IPS-15b (cell line): ENCODE measurements around the gene RMP24.
A peak's percentile ranks its signal among the peaks of the same experiment; 100 is the strongest.

Experiments
- H3K27me3 ChIP-seq: one replicate; pipeline ENCODE4 v1.6.1; 2013; ENCODE audit warnings: low read length; ENCODE audit not compliant: control insufficient read depth, insufficient read depth
- H3K36me3 ChIP-seq: one replicate; pipeline ENCODE4 v1.6.1; 2013; ENCODE audit warnings: low read length; ENCODE audit not compliant: control insufficient read depth, insufficient read depth
- H3K4me1 ChIP-seq: one replicate; pipeline ENCODE4 v1.6.1; 2013; ENCODE audit warnings: mild to moderate bottlenecking, low read length; ENCODE audit not compliant: control insufficient read depth, insufficient read depth
- H3K4me3 ChIP-seq: one replicate; pipeline ENCODE4 v1.5.1; 2013; ENCODE audit warnings: low read depth, low read length
- H3K9ac ChIP-seq: one replicate; pipeline ENCODE4 v1.6.1; 2013; ENCODE audit warnings: low read depth, mild to moderate bottlenecking, low read length
- H3K9me3 ChIP-seq: one replicate; pipeline ENCODE4 v1.6.1; 2013; ENCODE audit warnings: mild to moderate bottlenecking, low read length; ENCODE audit not compliant: control insufficient read depth, insufficient read depth

RMP24 gene

DNA sequence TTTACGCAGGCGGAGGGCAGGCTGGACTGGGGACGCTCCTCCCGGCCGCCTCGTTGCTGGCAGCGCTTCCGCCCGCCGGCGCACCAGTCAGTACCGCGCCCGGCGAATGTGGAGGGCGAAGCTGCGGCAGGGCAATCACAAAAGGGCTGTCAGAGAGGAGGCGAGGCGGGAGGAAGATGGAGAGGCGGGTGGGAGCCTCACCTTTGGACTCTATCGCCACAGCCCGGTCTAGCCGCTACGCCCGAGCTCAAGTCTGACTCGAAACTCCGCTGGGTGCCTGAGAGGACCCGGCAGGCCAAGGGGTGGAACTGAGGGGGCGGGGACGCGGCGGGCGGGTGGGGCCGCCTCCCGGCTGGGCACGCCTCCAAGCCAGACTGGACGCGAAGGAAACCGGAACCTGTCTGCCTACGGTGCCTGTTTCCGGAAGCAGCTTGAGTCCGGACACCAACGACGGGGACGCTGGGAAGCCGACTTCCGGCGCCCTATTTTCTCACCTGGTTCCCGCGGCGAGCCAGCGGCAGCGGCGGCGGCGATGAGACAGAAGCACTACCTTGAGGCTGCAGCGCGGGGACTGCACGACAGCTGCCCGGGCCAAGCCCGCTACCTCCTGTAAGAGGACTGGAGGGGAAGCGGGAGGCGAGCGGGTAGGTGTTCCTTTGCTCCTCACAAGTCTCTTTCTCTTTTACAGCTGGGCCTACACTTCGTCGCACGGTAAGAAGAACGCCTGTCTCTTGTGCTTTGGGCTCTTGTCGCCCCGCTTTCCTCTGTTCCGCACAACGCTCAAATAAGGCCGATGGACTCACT, at the start of gene RMP24:
TSS of gene RMP24 (plus strand) at position 483 of the 804 bp plus-strand sequence.
- H3K27me3 ChIP-seq: no peaks in the 10 kb centered on the region
- peak within 1 kb of the TSS; percentile 98 for H3K4me3 ChIP-seq
- no peaks in the 10 kb centered on the region for H3K9me3 ChIP-seq
- H3K9ac ChIP-seq: peak within 1 kb of the TSS; percentile 77
- H3K36me3 ChIP-seq: peaks cover 13% of the 10 kb centered on the region
- H3K4me1 ChIP-seq: no peaks in the 10 kb centered on the region

DNA sequence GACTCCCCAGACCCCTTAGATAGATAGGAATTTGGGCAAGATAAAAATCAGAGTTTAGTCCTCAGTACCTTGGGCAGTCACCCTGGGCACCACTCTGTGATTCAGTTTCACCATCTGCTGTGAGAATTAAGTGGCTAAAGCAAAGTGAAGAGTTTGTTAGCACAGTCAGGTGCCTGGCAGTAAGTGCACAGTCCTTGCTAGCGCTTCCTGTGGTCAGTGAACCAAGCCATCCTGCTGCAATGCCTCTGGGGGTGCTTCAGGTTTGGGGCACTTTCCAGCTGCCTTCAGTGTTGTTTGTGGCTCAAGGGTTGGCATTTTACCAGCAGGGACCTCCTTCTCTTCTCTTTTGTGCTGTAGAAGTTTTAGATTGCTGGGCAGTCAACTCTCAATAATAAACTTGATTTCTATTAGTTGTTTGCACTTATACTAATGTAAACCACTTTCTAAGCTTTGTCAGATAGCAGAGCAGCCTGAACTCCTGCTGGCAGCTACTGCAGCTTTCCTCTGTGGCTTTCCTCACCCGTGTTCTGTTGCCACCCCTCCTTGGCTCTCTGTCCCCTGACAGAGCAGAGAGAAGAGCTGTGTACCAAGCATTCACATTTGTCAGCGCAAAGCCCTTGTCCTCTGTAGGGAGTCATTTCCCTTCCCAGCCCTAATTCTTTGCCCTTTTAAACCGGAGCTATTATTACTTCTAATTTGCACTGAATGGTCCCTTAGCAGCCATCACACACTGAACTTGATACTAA, 48.4 kb upstream of the RMP24 start:
- Histone ChIP-seq H3K9ac (no peak overlapping the region), H3K4me3 (no peak overlapping the region), H3K27me3 (no peaks in the 10 kb centered on the region), H3K9me3 (no peaks in the 10 kb centered on the region), H3K4me1 (peaks cover 13% of the 10 kb centered on the region), H3K36me3 (peaks cover 3% of the 10 kb centered on the region)

DNA sequence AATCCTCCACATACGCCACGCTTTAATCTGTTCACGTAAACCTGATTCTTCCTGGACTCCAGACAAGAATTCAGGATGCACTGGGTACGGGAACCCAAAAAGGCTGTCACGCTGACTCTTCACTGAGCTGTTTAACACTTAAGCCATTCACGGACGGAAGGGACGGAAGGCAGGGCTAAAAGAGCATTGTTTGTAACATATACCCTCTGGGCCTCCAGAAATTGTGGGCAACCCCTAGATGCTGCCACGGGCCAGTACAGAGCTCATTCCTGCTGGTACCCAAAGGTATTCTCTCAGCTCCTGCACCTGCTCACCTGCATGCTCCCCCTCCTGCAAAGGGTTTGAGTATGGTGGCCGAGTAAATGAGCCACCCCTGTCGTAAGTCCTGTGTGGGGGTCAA, 45.6 kb upstream of the RMP24 start:
- no peak overlapping the region for H3K4me3 ChIP-seq
- peaks cover 3% of the 10 kb centered on the region for H3K36me3 ChIP-seq
- H3K27me3 ChIP-seq: no peaks in the 10 kb centered on the region
- H3K9ac ChIP-seq: no peak overlapping the region
- H3K9me3 ChIP-seq: no peaks in the 10 kb centered on the region
- H3K4me1 ChIP-seq: peaks cover 13% of the 10 kb centered on the region

DNA sequence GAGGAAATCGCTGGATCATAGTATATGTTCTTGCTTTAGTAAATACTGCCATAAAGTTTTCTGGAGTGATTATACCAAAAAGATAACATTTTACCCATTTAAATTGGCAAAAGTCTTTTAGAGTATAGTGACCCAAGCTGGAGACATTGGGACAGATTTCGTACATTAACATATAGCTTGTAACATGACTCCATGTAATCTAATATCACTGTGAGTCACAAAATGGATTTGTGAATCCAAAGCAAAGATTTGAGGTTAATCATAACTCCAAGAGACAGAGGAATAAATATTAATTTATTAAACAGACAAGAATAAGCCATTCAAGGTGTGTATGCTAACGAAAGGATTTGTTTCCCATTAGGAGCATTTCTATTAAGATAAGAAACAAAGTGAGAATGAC, 45.0 kb upstream of the RMP24 start:
- Histone ChIP-seq H3K9me3 (no peaks in the 10 kb centered on the region), H3K9ac (no peak overlapping the region), H3K27me3 (no peaks in the 10 kb centered on the region), H3K4me3 (no peak overlapping the region), H3K36me3 (peaks cover 3% of the 10 kb centered on the region), H3K4me1 (peaks cover 13% of the 10 kb centered on the region)

DNA sequence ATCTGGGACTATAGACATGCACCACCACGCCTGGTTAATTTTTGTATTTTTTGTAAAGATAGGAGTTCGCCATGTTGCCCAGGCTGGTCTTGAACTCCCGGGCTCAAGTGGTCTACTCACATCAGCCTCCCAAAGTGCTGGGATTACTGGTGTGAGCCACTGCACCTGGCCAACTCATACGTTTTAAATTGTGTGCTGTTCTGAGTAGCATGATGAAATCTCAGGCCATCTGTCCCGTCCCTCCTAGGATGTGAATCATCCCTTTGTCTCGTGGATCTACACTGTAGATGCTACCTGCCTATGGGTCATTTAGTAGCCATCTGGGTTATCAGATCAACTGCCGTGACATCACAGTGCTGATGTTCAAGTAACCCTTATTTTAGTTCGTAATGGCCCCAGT, 38.5 kb upstream of the RMP24 start:
- H3K4me1 ChIP-seq: peaks cover 4% of the 10 kb centered on the region
- peaks cover 21% of the 10 kb centered on the region for H3K36me3 ChIP-seq
- H3K27me3 ChIP-seq: no peaks in the 10 kb centered on the region
- H3K4me3 ChIP-seq: no peak overlapping the region
- no peaks in the 10 kb centered on the region for H3K9me3 ChIP-seq
- no peak overlapping the region for H3K9ac ChIP-seq

DNA sequence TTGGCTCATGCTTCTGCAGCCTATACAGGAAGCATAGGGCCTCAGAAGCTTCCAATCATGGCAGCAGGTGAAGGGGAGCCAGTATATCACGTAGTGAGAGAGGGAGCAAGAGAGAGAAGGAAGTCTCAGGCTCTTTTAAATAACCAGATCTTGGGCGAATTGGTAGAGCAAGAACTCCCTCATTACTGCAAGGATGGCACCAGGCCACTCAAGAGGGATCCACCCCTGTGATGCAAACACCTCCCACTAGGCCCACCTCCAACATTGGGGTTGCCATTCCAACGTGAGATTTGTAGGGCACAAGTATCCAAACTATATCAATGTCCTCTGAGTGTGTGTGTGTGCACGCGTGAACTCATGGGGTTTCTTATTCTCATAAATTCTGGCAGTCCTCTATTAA, 37.6 kb upstream of the RMP24 start:
- Histone ChIP-seq H3K36me3 (peaks cover 22% of the 10 kb centered on the region), H3K27me3 (no peaks in the 10 kb centered on the region), H3K4me1 (peaks cover 13% of the 10 kb centered on the region), H3K4me3 (no peak overlapping the region), H3K9me3 (no peaks in the 10 kb centered on the region), H3K9ac (no peak overlapping the region)

DNA sequence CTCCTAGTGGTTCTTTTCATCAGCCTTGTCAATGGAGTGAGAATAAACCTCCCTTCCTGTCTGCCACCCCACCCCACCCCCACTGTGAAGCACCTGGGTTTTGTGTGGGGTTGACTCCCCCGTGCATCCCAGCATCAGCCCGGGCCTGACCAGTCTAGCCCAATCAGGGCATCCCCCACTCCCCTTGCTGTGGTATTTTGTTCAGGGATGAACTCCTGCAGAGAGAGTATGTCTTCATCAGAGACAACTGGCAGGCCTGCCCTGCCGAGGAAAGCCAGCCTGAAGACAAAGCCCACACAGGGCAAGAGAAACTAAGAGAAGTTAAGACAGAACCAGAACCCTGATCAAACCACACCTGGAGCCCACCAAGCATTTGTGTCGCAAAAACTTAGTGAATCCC, 36.7 kb upstream of the RMP24 start:
- Histone ChIP-seq H3K4me1 (peaks cover 13% of the 10 kb centered on the region), H3K4me3 (no peak overlapping the region), H3K27me3 (no peaks in the 10 kb centered on the region), H3K9ac (no peak overlapping the region), H3K36me3 (peaks cover 22% of the 10 kb centered on the region), H3K9me3 (no peaks in the 10 kb centered on the region)

DNA sequence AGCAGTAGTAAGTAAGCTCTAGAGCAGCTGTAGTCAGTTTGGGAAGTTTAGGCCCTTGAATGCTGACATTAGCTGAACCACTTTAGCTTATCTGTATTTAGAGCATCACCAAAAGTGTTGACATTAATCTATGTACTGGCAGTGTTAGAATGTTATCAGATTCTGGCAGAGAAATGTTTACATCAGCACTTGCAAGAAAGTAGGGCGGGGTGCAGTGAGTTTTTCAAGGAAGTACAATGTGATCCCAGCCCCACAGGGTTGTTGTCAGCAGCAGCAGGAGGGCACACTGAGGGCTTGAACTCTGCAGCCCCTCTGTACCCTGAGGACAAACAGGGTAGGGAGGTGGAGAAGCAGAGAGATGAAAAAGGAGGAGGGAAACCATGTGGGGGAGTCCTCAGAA, 35.5 kb upstream of the RMP24 start:
- peaks cover 13% of the 10 kb centered on the region for H3K4me1 ChIP-seq
- H3K36me3 ChIP-seq: peaks cover 22% of the 10 kb centered on the region
- no peaks in the 10 kb centered on the region for H3K27me3 ChIP-seq
- no peak overlapping the region for H3K9ac ChIP-seq
- H3K9me3 ChIP-seq: no peaks in the 10 kb centered on the region
- no peak overlapping the region for H3K4me3 ChIP-seq

DNA sequence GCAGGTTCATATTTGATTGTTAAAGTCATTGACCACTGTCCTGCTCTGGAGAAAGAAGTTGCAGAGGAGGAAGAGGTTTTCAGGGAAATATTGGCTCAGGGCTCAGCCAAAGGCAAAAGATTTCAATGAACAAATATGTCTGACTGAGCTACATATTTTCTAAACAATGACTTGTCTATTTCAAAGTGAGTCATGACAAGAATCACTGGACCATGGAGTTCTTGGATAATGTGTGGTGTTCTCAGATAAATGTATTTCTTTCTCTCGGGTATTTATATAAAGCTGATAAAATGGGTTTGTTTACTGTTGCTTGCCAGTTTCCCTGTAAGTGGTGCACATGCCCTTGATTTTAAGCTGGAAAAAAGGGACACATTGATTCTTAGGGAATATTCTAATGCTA, 34.3 kb upstream of the RMP24 start:
- Histone ChIP-seq H3K4me1 (peaks cover 13% of the 10 kb centered on the region), H3K9me3 (no peaks in the 10 kb centered on the region), H3K27me3 (no peaks in the 10 kb centered on the region), H3K4me3 (no peak overlapping the region), H3K36me3 (peaks cover 27% of the 10 kb centered on the region), H3K9ac (no peak overlapping the region)

DNA sequence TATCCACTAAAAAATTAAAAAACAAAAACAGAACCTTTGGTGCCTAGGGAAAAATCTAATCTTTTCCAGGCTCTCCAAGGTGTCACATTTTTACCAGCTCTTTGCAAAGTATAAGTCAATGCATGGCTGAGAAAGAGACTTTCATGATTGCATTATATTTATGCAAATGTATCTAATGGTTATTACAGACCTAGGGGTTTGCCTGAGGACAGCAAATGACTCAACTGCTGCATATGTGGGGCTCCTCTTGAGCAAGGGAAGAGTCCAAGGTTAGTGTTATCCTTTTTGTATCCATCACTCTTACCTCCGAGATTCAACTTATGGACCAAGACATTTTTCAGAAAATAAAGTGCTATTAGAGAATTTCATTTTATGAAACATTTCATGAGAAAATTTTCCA, 33.9 kb upstream of the RMP24 start:
- Histone ChIP-seq H3K36me3 (peaks cover 27% of the 10 kb centered on the region), H3K27me3 (no peaks in the 10 kb centered on the region), H3K4me1 (peaks cover 13% of the 10 kb centered on the region), H3K9ac (no peak overlapping the region), H3K9me3 (no peaks in the 10 kb centered on the region), H3K4me3 (no peak overlapping the region)

DNA sequence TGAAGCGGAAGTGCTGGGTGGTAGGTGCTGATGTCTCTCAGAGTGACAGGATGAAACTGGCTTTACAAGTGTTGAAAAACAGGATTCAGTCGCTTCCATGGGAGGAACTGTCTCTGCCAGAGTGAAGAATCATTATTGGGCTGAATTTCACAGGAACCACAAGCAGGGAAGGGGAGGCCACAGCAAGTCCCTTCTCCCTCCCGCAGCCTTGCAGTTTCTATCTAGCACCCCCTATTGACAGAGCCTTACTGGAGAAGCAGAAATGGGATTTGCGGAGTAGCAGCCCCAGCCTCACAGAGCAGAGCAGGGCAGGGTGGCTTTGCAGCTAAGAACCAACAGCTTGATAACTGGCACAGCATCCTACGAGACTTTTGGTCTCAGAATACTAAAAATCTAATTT, 33.3 kb upstream of the RMP24 start:
- H3K36me3 ChIP-seq: peaks cover 27% of the 10 kb centered on the region
- no peak overlapping the region for H3K9ac ChIP-seq
- no peaks in the 10 kb centered on the region for H3K9me3 ChIP-seq
- no peak overlapping the region for H3K4me3 ChIP-seq
- no peaks in the 10 kb centered on the region for H3K27me3 ChIP-seq
- peaks cover 13% of the 10 kb centered on the region for H3K4me1 ChIP-seq

DNA sequence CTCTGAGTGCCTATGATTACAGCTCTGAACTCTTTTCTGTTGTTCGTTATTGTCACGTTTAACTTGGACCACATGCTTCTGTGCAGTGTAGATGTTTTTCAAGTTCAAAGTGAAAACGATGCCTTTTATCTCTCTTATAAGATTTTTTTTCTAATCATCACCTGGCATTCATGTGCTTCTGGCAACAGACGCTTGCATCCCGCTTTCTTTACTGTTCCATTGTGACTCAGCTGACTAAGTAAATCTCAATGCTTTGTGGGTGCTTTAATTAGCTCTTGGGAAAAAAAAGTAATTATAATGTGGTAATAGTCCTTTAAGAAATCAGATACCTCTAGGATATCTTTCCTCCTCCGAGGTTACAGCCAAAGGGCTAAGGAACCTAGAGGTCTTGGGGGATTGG, 31.2 kb upstream of the RMP24 start:
- Histone ChIP-seq H3K4me1 (peaks cover 13% of the 10 kb centered on the region), H3K36me3 (peaks cover 24% of the 10 kb centered on the region), H3K9me3 (no peaks in the 10 kb centered on the region), H3K27me3 (no peaks in the 10 kb centered on the region), H3K4me3 (no peak overlapping the region), H3K9ac (no peak overlapping the region)
